Activated B cell treated with CpG ODN at 0.5 μM for 24 hours (primary cell): ENCODE data around the gene COL4A1. TPM values are rescaled to one million over a fixed set of nuclear protein-coding genes. Genes with fewer than 3 reads are reported as not detected.

Source experiments
- ATAC-seq: fragments of 200-7000 bp; cut with Tn5 transposase; one replicate; pipeline ENCODE4 v1.10.0; 2021; ENCODE audit warnings: low read depth, mild to moderate bottlenecking, moderate library complexity
- CTCF ChIA-PET: fragments of 350-600 bp; sonication (Branson Sonifier 250); formaldehyde crosslinking; loops from one replicate; lab custom pipeline; 2021; ENCODE audit warnings: antibody characterized with exemption; lab: Charles Lee
- POLR2A ChIA-PET: fragments of 350-600 bp; sonication (Branson Sonifier 250); formaldehyde crosslinking; loops from one replicate; lab custom pipeline; 2021; ENCODE audit warnings: antibody characterized with exemption; lab: Charles Lee
- DNase-seq: peaks from one replicate; pipeline ENCODE4 v3.0.0; 2022
- H3K27ac Mint-ChIP-seq: one replicate; pipeline ENCODE4 v1.8.0; 2020; ENCODE audit warnings: mixed read lengths
- H3K27me3 Mint-ChIP-seq: one replicate; pipeline ENCODE4 v1.8.0; 2021; ENCODE audit warnings: mixed read lengths
- H3K36me3 Mint-ChIP-seq: one replicate; pipeline ENCODE4 v1.8.0; 2021; ENCODE audit warnings: low read depth, mixed read lengths
- H3K4me1 Mint-ChIP-seq: one replicate; pipeline ENCODE4 v1.8.0; 2021; ENCODE audit warnings: mixed read lengths
- H3K4me3 Mint-ChIP-seq: one replicate; pipeline ENCODE4 v1.8.0; 2020; ENCODE audit warnings: mild to moderate bottlenecking, mixed read lengths
- H3K9me3 Mint-ChIP-seq: one replicate; pipeline ENCODE4 v1.8.0; 2020; ENCODE audit warnings: mixed read lengths
- CTCF ChIP-seq: fragments of 200-600 bp; IDR thresholded peaks from one replicate; pipeline ENCODE4 v1.8.0; 2022; ENCODE audit warnings: antibody characterized with exemption, mild to moderate bottlenecking
- intact Hi-C: fragments of 100-400 bp; cut with micrococcal nuclease; formaldehyde crosslinking; loops from one replicate; pipeline ENCODE4 v1.15.1; 2024
- total RNA-seq: library from RNA; stranded (reverse); gene quantifications from 2 replicates; pipeline ENCODE4 v1.2.3, GENCODE V29; 2022

COL4A1 gene
- total RNA-seq, 1 donor from 2014 or later: not detected

- no peaks in the 10 kb centered on the region for H3K9me3 Mint-ChIP-seq
- ATAC-seq (no peak), DNase-seq (no peak)
- H3K36me3 Mint-ChIP-seq: no peaks in the 10 kb centered on the region
- peaks cover 18% of the 10 kb centered on the region for H3K27me3 Mint-ChIP-seq
- TF ChIP-seq CTCF: no peak
- no peak overlapping the region for H3K27ac Mint-ChIP-seq
- intact Hi-C loops: no loop called here
- ChIA-PET POLR2A (no interaction called here), CTCF (no interaction called here)
- H3K4me1 Mint-ChIP-seq: no peaks in the 10 kb centered on the region
- no peak overlapping the region for H3K4me3 Mint-ChIP-seq
These were observed 70.5 kb downstream of the COL4A1 start for GRCh38 chr13:110236431-110236830.

GRCh38 chr13:110234532-110234931 is 72.4 kb downstream of the COL4A1 start:
- intact Hi-C loops: no loop called here
- ChIA-PET CTCF (interaction anchor here (1.4 kb wide), 1 partner anchor 11 kb away, joined by 3 read pairs; no protein-coding TSS in a partner anchor), POLR2A (no interaction called here)
- TF ChIP-seq CTCF: no peak
- Mint-ChIP-seq H3K27ac (no peak overlapping the region), H3K4me1 (no peaks in the 10 kb centered on the region), H3K27me3 (peaks cover 19% of the 10 kb centered on the region), H3K4me3 (no peak overlapping the region), H3K9me3 (no peaks in the 10 kb centered on the region), H3K36me3 (no peaks in the 10 kb centered on the region)
- ATAC-seq (no peak), DNase-seq (no peak)

GRCh38 chr13:110233951-110234280 is 73.0 kb downstream of the COL4A1 start:
- Mint-ChIP-seq H3K4me1 (no peaks in the 10 kb centered on the region), H3K9me3 (no peaks in the 10 kb centered on the region), H3K27me3 (peaks cover 19% of the 10 kb centered on the region), H3K4me3 (no peak overlapping the region), H3K36me3 (no peaks in the 10 kb centered on the region), H3K27ac (no peak overlapping the region)
- CTCF ChIA-PET: interaction anchor here (1.4 kb wide), 1 partner anchor 10 kb away, joined by 3 read pairs; no protein-coding TSS in a partner anchor
- DNase-seq (no peak), ATAC-seq (no peak)
- POLR2A ChIA-PET: no interaction called here
- no peak for TF ChIP-seq CTCF
- intact Hi-C loops: no loop called here

GRCh38 chr13:110233181-110233950 is 73.6 kb downstream of the COL4A1 start:
- Mint-ChIP-seq H3K4me3 (no peak overlapping the region), H3K27ac (no peak overlapping the region), H3K27me3 (peaks cover 18% of the 10 kb centered on the region), H3K4me1 (no peaks in the 10 kb centered on the region), H3K9me3 (no peaks in the 10 kb centered on the region), H3K36me3 (no peaks in the 10 kb centered on the region)
- DNase-seq (no peak), ATAC-seq (no peak)
- CTCF ChIA-PET: interaction anchor here (1.0 to 1.4 kb wide), 2 partner anchors 9 to 12 kb away, joined by 3 to 4 read pairs; no protein-coding TSS in a partner anchor
- intact Hi-C loops: no loop called here
- no peak for TF ChIP-seq CTCF
- POLR2A ChIA-PET: no interaction called here

GRCh38 chr13:110232756-110233155 is 74.2 kb downstream of the COL4A1 start:
- H3K36me3 Mint-ChIP-seq: no peaks in the 10 kb centered on the region
- H3K9me3 Mint-ChIP-seq: no peaks in the 10 kb centered on the region
- ChIA-PET CTCF (interaction anchor here (1.0 kb wide), 1 partner anchor 11 kb away, joined by 4 read pairs; no protein-coding TSS in a partner anchor), POLR2A (no interaction called here)
- TF ChIP-seq CTCF: no peak
- ATAC-seq: no peak
- no peak overlapping the region for H3K27ac Mint-ChIP-seq
- peaks cover 16% of the 10 kb centered on the region for H3K27me3 Mint-ChIP-seq
- no peak overlapping the region for H3K4me3 Mint-ChIP-seq
- no peak for DNase-seq
- no peaks in the 10 kb centered on the region for H3K4me1 Mint-ChIP-seq
- intact Hi-C loops: no loop called here
